ENCODE measurements around the gene CERS2. TPM values are rescaled to one million over a fixed set of nuclear protein-coding genes. Genes with fewer than 3 reads are reported as not detected.

CERS2 gene
- total RNA-seq, 1 donor from 2014 or later: 78.9 TPM

GRCh38 chr1:151006327-151007052 lies 31.9 kb upstream of the CERS2 start, which contains the start of gene MINDY1:
TSS of gene MINDY1 (minus strand) at chr1:151006902. CDS start at chr1:151002617, 4,285 bp downstream.
- no peaks in the 10 kb centered on the region for H3K9me3 ChIP-seq (replicated peaks)
- no peaks in the 10 kb centered on the region for H3K27me3 ChIP-seq (ENCODE audit: low read depth)
- TF ChIP-seq CTCF (IDR thresholded peaks at IDR 0.05; ENCODE audit: borderline replicate concordance): peak; percentile 62
- peak within 1 kb of the TSS; percentile 94 for H3K27ac ChIP-seq (replicated peaks)
- DNase-seq: peak; percentile 49
- peaks cover 93% of the 10 kb centered on the region for H3K4me1 ChIP-seq
- intact Hi-C loops (cut with micrococcal nuclease): loop anchor here (10.0 kb wide), 1 partner anchor 58 kb away; the partner anchor contains the start of gene MLLT11
- H3K4me3 ChIP-seq: peak within 1 kb of the TSS; percentile 79
- peaks cover 12% of the 10 kb centered on the region for H3K36me3 ChIP-seq

DNA sequence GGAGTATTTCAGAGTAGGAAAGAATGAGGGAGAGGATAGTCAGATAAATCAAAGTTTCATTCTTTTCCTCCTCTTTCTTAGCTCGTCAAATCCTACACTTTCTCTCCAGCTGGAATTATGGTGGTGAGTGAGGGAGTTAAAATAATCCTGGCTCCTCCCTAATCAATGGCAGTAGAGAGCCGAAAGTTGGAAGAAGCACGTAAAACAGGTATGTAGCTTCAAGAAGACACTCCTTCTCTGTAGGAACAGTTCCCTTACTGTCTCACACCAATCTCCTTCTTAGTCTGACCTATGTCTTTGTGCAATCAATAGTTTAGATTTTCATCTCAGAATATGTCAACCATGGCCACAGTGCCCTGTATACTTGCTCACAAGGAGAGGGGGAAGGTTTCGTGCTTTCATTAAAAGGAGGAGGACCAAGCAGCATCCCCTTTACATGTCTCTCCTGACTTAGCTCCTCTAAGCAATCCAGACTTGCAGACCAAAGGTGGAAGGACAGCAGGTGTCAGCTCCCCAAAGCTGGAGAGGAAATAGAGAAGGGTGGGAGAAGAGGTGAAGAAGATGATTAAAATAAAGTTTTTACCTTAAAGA lies 31.2 kb upstream of the CERS2 start:
- H3K9me3 ChIP-seq (replicated peaks): no peaks in the 10 kb centered on the region
- H3K36me3 ChIP-seq: peaks cover 19% of the 10 kb centered on the region
- intact Hi-C loops (cut with micrococcal nuclease): loop anchor here (10.0 kb wide), 1 partner anchor 59 kb away; the partner anchor contains the start of gene MLLT11
- no peak for DNase-seq
- no peak for TF ChIP-seq CTCF (IDR thresholded peaks at IDR 0.05; ENCODE audit: borderline replicate concordance)
- peaks cover 90% of the 10 kb centered on the region for H3K4me1 ChIP-seq
- peak overlapping the region; percentile 79 for H3K4me3 ChIP-seq
- H3K27me3 ChIP-seq (ENCODE audit: low read depth): no peaks in the 10 kb centered on the region
- peak overlapping the region; percentile 94 for H3K27ac ChIP-seq (replicated peaks)

DNA sequence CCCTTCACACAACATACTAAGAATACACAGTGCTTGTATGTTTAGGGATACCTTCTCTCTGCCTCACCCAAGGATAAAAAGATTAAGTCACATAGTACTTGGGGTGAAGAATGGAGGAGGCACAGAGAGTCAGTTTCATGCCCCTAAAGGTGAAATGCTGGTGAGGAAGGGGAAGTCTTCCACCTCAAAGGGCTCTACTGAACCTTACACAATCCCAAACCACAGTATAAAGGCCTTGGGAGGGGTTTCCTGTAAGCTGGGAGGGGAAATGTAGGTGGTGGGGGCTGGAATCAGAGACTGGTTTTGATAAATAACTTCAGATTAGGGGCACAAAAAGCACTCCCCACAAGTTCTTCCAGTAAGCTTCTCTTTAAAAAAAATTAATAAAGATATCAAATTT lies 28.5 kb upstream of the CERS2 start:
- DNase-seq: no peak
- Histone ChIP-seq H3K36me3 (peaks cover 46% of the 10 kb centered on the region), H3K4me1 (peaks cover 68% of the 10 kb centered on the region), H3K4me3 (peak overlapping the region; percentile 79), H3K27me3 (ENCODE audit: low read depth) (no peaks in the 10 kb centered on the region), H3K27ac (replicated peaks) (peak overlapping the region; percentile 68), H3K9me3 (replicated peaks) (no peaks in the 10 kb centered on the region)
- intact Hi-C loops (cut with micrococcal nuclease): loop anchor here (10.0 kb wide), 1 partner anchor 62 kb away; the partner anchor contains the start of gene MLLT11
- TF ChIP-seq CTCF (IDR thresholded peaks at IDR 0.05; ENCODE audit: borderline replicate concordance): no peak

DNA sequence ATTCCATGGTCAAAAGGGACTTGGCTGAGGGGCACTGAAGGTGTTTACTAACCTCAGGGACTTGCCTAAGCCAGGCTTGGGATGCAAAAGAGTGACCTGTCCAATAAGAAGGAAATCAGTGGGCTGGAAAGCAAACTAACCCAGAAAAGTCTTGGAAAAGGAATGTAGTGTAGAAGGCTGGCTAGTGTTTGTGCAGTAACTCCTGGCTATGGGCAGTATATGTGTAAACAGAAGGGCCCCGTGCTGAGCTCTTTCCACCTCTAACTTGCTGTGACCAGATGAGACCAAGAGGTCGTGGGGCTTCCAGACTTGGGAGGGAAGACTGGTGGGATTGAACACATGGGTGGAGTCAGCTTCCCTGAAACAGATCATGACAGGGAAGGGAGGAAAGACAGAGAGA lies 28.0 kb upstream of the CERS2 start:
- intact Hi-C loops (cut with micrococcal nuclease): loop anchor here (10.0 kb wide), 1 partner anchor 62 kb away; the partner anchor contains the start of gene MLLT11
- Histone ChIP-seq H3K9me3 (replicated peaks) (no peaks in the 10 kb centered on the region), H3K4me1 (peaks cover 63% of the 10 kb centered on the region), H3K27ac (replicated peaks) (peak overlapping the region; percentile 68), H3K27me3 (ENCODE audit: low read depth) (no peaks in the 10 kb centered on the region), H3K36me3 (peaks cover 51% of the 10 kb centered on the region), H3K4me3 (peak overlapping the region; percentile 79)
- no peak for TF ChIP-seq CTCF (IDR thresholded peaks at IDR 0.05; ENCODE audit: borderline replicate concordance)
- no peak for DNase-seq

GRCh38 chr1:151002051-151002450 lies 27.4 kb upstream of the CERS2 start:
- intact Hi-C loops (cut with micrococcal nuclease): loop anchor here (10.0 kb wide), 1 partner anchor 63 kb away; the partner anchor contains the start of gene MLLT11
- peaks cover 58% of the 10 kb centered on the region for H3K4me1 ChIP-seq
- no peak for TF ChIP-seq CTCF (IDR thresholded peaks at IDR 0.05; ENCODE audit: borderline replicate concordance)
- peaks cover 57% of the 10 kb centered on the region for H3K36me3 ChIP-seq
- H3K27me3 ChIP-seq (ENCODE audit: low read depth): no peaks in the 10 kb centered on the region
- H3K27ac ChIP-seq (replicated peaks): peak overlapping the region; percentile 68
- no peak for DNase-seq
- no peaks in the 10 kb centered on the region for H3K9me3 ChIP-seq (replicated peaks)
- H3K4me3 ChIP-seq: no peak overlapping the region
